ENCODE measurements around the gene KIFAP3. TPM values are rescaled to one million over a fixed set of nuclear protein-coding genes. Genes with fewer than 3 reads are reported as not detected.

The KIFAP3 gene
- total and polyA plus RNA-seq, 2 of the 8 experiments (the other 6 are each of a cell fraction or from before 2014, with no cell fraction given): 1.3 to 3.2 TPM

GRCh38 chr1:169941982-169942830, 132.3 kb downstream of the KIFAP3 start (continued):
- TF ChIP-seq CHD7 (IDR thresholded peaks at IDR 0.05; ENCODE audit: insufficient replicate concordance, low read length) (no peak), SP1 (IDR thresholded peaks at IDR 0.05; ENCODE audit: low read depth, low read length) (no peak), SP4 (IDR thresholded peaks at IDR 0.05; ENCODE audit: low read length) (no peak), BACH1 (IDR thresholded peaks at IDR 0.05; ENCODE audit: low read length) (no peak)

Data from H1 (cell line).